Activated CD4-positive, alpha-beta T cell treated with anti-CD3 and anti-CD28 coated beads, Interleukin-2, amount 10 ng/mL, durations not matched to agents 7 days and 5 days (primary cell): Measurements from ENCODE around the gene KRTAP10-3. TPM values are rescaled to one million over a fixed set of nuclear protein-coding genes. Genes with fewer than 3 reads are reported as not detected.

Source experiments
- CTCF ChIA-PET: fragments of 350-600 bp; sonication (Branson Sonifier 250); formaldehyde crosslinking; loops from one replicate; lab custom pipeline; 2021; ENCODE audit warnings: antibody characterized with exemption; lab: Charles Lee
- POLR2A ChIA-PET: fragments of 350-600 bp; sonication (Branson Sonifier 250); formaldehyde crosslinking; loops from one replicate; lab custom pipeline; 2021; ENCODE audit warnings: antibody characterized with exemption; lab: Charles Lee
- DNase-seq: peaks from one replicate; pipeline ENCODE4 v3.0.0-alpha.2; 2020
- H3K27ac Mint-ChIP-seq: one replicate; pipeline ENCODE4 v1.8.0; 2021; ENCODE audit warnings: mild to moderate bottlenecking, moderate library complexity, mixed read lengths
- H3K27me3 Mint-ChIP-seq: one replicate; pipeline ENCODE4 v1.8.0; 2021; ENCODE audit warnings: mixed read lengths
- H3K36me3 Mint-ChIP-seq: one replicate; pipeline ENCODE4 v1.8.0; 2021; ENCODE audit warnings: low read depth, mixed read lengths
- H3K4me1 Mint-ChIP-seq: one replicate; pipeline ENCODE4 v1.8.0; 2021; ENCODE audit warnings: mixed read lengths
- H3K4me3 Mint-ChIP-seq: one replicate; pipeline ENCODE4 v1.8.0; 2021; ENCODE audit warnings: mild to moderate bottlenecking, moderate library complexity, mixed read lengths
- H3K9me3 Mint-ChIP-seq: one replicate; pipeline ENCODE4 v1.8.0; 2021; ENCODE audit warnings: mixed read lengths
- total RNA-seq, 2 experiments: library from RNA; stranded (reverse); gene quantifications; one replicate each; pipeline ENCODE4 v1.2.3, GENCODE V29; 2021

The KRTAP10-3 gene
- total RNA-seq, 2 experiments from 2014 or later: not detected

GRCh38 chr21:44510508-44511218, 47.9 kb downstream of the KRTAP10-3 start:
- Mint-ChIP-seq H3K4me1 (no peaks in the 10 kb centered on the region), H3K4me3 (no peak overlapping the region), H3K9me3 (no peaks in the 10 kb centered on the region), H3K27ac (no peak overlapping the region), H3K36me3 (no peaks in the 10 kb centered on the region), H3K27me3 (no peaks in the 10 kb centered on the region)
- CTCF ChIA-PET: interaction anchor here (0.6 to 2.1 kb wide), 19 partner anchors 8 to 615 kb away, joined by 3 to 13 read pairs (median 3); partner anchors contain the start of genes KRTAP10-12 and KRTAP10-2
- DNase-seq: peak; percentile 79
- POLR2A ChIA-PET: no interaction called here

DNA sequence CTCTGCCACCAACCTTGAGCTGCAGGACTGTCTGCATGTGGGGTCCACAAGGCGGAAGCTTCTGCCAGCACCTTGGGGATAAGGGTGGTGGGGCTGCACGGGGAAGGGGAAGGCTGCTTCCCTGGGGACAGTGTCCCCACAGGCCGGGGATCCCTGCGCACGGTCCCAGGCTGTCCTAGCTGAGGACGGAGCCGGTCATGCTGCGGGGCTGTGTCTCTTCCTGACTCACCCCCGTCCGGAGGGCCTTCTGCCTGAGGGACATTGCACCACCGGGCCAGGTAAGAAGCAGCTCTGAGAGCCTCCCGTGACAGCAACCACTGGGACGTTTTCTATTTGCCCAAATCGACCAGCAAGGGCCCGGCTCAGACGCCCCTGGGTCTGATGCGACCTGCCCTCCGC, 48.5 kb downstream of the KRTAP10-3 start:
- POLR2A ChIA-PET: no interaction called here
- H3K4me3 Mint-ChIP-seq: no peak overlapping the region
- no peaks in the 10 kb centered on the region for H3K4me1 Mint-ChIP-seq

DNA sequence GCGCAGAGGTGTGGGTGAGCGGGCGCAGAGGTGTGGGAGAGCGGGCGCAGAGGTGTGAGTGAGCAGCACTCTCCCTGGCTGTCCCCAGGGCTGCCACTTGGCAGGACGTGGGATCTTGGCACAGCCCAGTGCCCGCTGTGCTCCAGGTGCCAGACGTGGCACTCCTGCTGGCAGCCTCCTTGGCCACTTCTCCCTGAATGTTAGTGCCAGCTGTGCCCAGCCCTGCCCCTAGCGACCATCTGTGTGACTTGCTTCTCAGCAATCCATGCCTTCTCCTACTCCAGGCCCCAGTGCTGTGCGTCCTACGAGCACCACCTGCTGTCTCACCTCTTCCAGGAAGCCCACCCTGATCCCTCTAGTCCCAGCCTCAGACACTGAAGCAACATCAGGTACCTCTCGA, 49.1 kb downstream of the KRTAP10-3 start:
- no peak overlapping the region for H3K4me3 Mint-ChIP-seq
- no peaks in the 10 kb centered on the region for H3K27me3 Mint-ChIP-seq
- ChIA-PET CTCF (interaction anchor here (0.6 to 2.1 kb wide), 10 partner anchors 8 to 284 kb away, joined by 3 to 13 read pairs (median 4); no protein-coding TSS in a partner anchor), POLR2A (no interaction called here)
- H3K9me3 Mint-ChIP-seq: no peaks in the 10 kb centered on the region
- no peak for DNase-seq
- H3K4me1 Mint-ChIP-seq: no peaks in the 10 kb centered on the region
- H3K36me3 Mint-ChIP-seq: no peaks in the 10 kb centered on the region
- no peak overlapping the region for H3K27ac Mint-ChIP-seq

More for the DNA sequence above, 48.5 kb downstream of the KRTAP10-3 start:
- Mint-ChIP-seq H3K9me3 (no peaks in the 10 kb centered on the region), H3K27me3 (no peaks in the 10 kb centered on the region), H3K36me3 (no peaks in the 10 kb centered on the region), H3K27ac (no peak overlapping the region)
- DNase-seq: no peak
- CTCF ChIA-PET: interaction anchor here (0.6 to 2.1 kb wide), 16 partner anchors 9 to 616 kb away, joined by 3 to 13 read pairs (median 4); no protein-coding TSS in a partner anchor

DNA sequence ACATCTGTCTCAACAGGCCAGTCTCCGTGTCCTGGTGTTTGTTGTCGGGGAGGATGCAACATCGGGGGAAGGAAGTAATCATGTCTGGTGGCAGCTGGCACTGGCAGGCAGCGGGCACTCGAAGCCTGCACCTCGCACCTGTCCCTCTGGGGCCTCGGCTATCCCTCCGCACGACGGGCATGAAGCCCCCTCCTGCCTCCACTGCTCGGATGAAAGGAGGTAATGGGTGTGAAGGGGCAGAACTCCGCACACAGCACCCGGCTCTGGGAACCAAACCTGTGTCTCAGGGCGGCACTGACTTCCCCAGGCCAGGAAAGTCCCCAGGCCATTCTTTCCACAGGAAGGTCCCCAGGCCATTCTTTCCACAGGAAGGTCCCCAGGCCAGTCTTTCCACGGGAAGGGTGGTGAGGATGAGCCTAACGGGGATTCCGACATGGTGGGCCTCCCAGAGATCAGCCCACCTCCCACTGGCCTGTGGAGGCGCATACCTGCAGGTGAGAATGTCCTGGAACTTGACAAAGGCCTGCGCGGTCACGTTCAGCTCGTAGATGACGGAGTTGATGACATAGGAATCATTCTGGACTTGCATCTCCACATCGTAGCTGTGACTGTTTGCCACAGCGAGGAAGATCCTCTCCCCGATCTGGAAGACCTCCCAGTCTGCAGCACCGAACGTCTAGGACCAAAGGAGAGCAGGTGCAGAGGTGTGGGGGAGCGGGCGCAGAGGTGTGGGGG, 49.7 kb downstream of the KRTAP10-3 start:
- POLR2A ChIA-PET: no interaction called here
- Mint-ChIP-seq H3K9me3 (no peaks in the 10 kb centered on the region), H3K4me1 (peaks cover under 1% of the 10 kb centered on the region), H3K27me3 (no peaks in the 10 kb centered on the region), H3K27ac (no peak overlapping the region), H3K36me3 (no peaks in the 10 kb centered on the region), H3K4me3 (no peak overlapping the region)
- CTCF ChIA-PET: interaction anchor here (2.1 kb wide), 1 partner anchor 285 kb away, joined by 13 read pairs; no protein-coding TSS in a partner anchor
- no peak for DNase-seq

- ChIA-PET POLR2A (no interaction called here), CTCF (no interaction called here)
- no peaks in the 10 kb centered on the region for H3K27me3 Mint-ChIP-seq
- no peaks in the 10 kb centered on the region for H3K36me3 Mint-ChIP-seq
- DNase-seq: no peak
- no peaks in the 10 kb centered on the region for H3K9me3 Mint-ChIP-seq
- H3K27ac Mint-ChIP-seq: no peak overlapping the region
- no peak overlapping the region for H3K4me3 Mint-ChIP-seq
- H3K4me1 Mint-ChIP-seq: peaks cover 3% of the 10 kb centered on the region
Measured at GRCh38 chr21:44508426-44508710, 50.2 kb downstream of the KRTAP10-3 start.

Other genes starting within 250 kb of the KRTAP10-3 start
- 10 to 100 TPM; 11.6 to 16.0 TPM for gene CFAP410, start 219.4 kb downstream of the KRTAP10-3 start, total RNA-seq
- 10 to 100 TPM; 13.9 to 15.2 TPM for gene TRPM2, start 205.2 kb downstream of the KRTAP10-3 start, total RNA-seq
- gene LRRC3, start 103.3 kb downstream of the KRTAP10-3 start, total RNA-seq: 1 to 10 TPM; 5.0 to 5.1 TPM
- not detected for gene KRTAP10-1, start 18.6 kb downstream of the KRTAP10-3 start, total RNA-seq
- not detected for gene KRTAP10-2, start 7.3 kb downstream of the KRTAP10-3 start, total RNA-seq
- not detected for gene KRTAP10-4, start 14.9 kb upstream of the KRTAP10-3 start, total RNA-seq
- gene KRTAP10-5, start 21.8 kb upstream of the KRTAP10-3 start, total RNA-seq: not detected
- not detected for gene KRTAP10-6, start 33.7 kb upstream of the KRTAP10-3 start, total RNA-seq
- gene KRTAP10-7, start 41.8 kb upstream of the KRTAP10-3 start, total RNA-seq: not detected
- not detected for gene KRTAP10-8, start 53.3 kb upstream of the KRTAP10-3 start, total RNA-seq
- gene KRTAP10-9, start 68.3 kb upstream of the KRTAP10-3 start, total RNA-seq: not detected
- gene KRTAP10-10, start 78.6 kb upstream of the KRTAP10-3 start, total RNA-seq: not detected
- gene KRTAP10-11, start 87.6 kb upstream of the KRTAP10-3 start, total RNA-seq: not detected
- not detected for gene KRTAP12-4, start 95.9 kb upstream of the KRTAP10-3 start, total RNA-seq
- not detected for gene KRTAP12-3, start 99.1 kb upstream of the KRTAP10-3 start, total RNA-seq
- not detected for gene KRTAP12-2, start 108.1 kb upstream of the KRTAP10-3 start, total RNA-seq
- not detected for gene KRTAP12-1, start 123.4 kb upstream of the KRTAP10-3 start, total RNA-seq
- not detected for gene KRTAP10-12, start 138.4 kb upstream of the KRTAP10-3 start, total RNA-seq
- gene TSPEAR, start 152.8 kb upstream of the KRTAP10-3 start, total RNA-seq: not detected
- gene UBE2G2, start 243.0 kb upstream of the KRTAP10-3 start, total RNA-seq: 100 to 1,000 TPM in 1 of 2 experiments, 10 to 100 TPM in 1; 95.8 to 103 TPM